Right atrium auricular region (tissue), 2 donors: ENCODE measurements around the gene COL2A1. TPM values are rescaled to one million over a fixed set of nuclear protein-coding genes. Genes with fewer than 3 reads are reported as not detected.
A peak's percentile ranks its signal among the peaks of the same experiment; 100 is the strongest.

ENCODE experiments used
- DNase-seq: peaks from one replicate; pipeline ENCODE4 v3.0.0-alpha.2; 2019; ENCODE audit warnings: low spot score
- H3K27ac ChIP-seq, 2 donors: fragments of 200-600 bp; sonication (generic); 1 replicate in 1 of 2; 2 replicates in 1 of 2; pipeline ENCODE4 v1.5.1; 2016 to 2019
- H3K27me3 ChIP-seq, 2 donors: fragments of 200-600 bp; sonication (generic); one replicate each; pipeline versions ENCODE4 v1.5.1 to v1.6.0; 2017 to 2019
- H3K36me3 ChIP-seq: fragments of 200-600 bp; sonication (generic); one replicate; pipeline ENCODE4 v1.5.1; 2016
- H3K4me1 ChIP-seq, 2 donors: fragments of 200-600 bp; sonication (generic); one replicate each; pipeline versions ENCODE4 v1.5.1 to v1.6.0; 2017 to 2019
- H3K4me3 ChIP-seq, 2 donors: fragments of 200-600 bp; sonication (generic); 1 replicate in 1 of 2; 2 replicates in 1 of 2; pipeline ENCODE4 v1.5.1; 2017 to 2019; ENCODE audit warnings: mild to moderate bottlenecking in 1 of 2, moderate library complexity in 1 of 2
- H3K9me3 ChIP-seq, 2 donors: fragments of 200-600 bp; sonication (generic); one replicate each; pipeline ENCODE4 v1.5.1; 2019
- CTCF ChIP-seq, 2 donors: fragments of 200-600 bp; sonication (generic); IDR thresholded peaks; one replicate each; pipeline ENCODE4 v1.5.1; 2019; ENCODE audit warnings: antibody characterized with exemption in 2 of 2
- total RNA-seq, 2 donors: library from RNA; depleted of rRNA; stranded (reverse); fragments of >200 nt; gene quantifications; one replicate each; pipeline ENCODE4 v1.1.0, GENCODE V29; 2016

COL2A1 gene
- total RNA-seq, 2 donors from 2014 or later: not detected

- H3K4me3 ChIP-seq: no peak overlapping the region
- H3K27ac ChIP-seq: no peak overlapping the region
- TF ChIP-seq CTCF (IDR thresholded peaks at IDR 0.05): no peak
- no peak for DNase-seq
- no peaks in the 10 kb centered on the region for H3K36me3 ChIP-seq
- H3K4me1 ChIP-seq: no peaks in the 10 kb centered on the region
- no peaks in the 10 kb centered on the region for H3K27me3 ChIP-seq
- H3K9me3 ChIP-seq: no peaks in the 10 kb centered on the region
Measured at GRCh38 chr12:48034835-48035805, 30.8 kb upstream of the COL2A1 start.

GRCh38 chr12:48033451-48033850 is 29.2 kb upstream of the COL2A1 start:
- Histone ChIP-seq H3K27ac (no peak overlapping the region), H3K36me3 (no peaks in the 10 kb centered on the region), H3K27me3 (no peaks in the 10 kb centered on the region), H3K4me1 (peaks cover 0 to 8% of the 10 kb centered on the region in 2 donors), H3K9me3 (no peaks in the 10 kb centered on the region), H3K4me3 (no peak overlapping the region)
- DNase-seq: no peak
- TF ChIP-seq CTCF (IDR thresholded peaks at IDR 0.05): no peak

- DNase-seq: no peak
- Histone ChIP-seq H3K4me3 (no peak overlapping the region), H3K36me3 (no peaks in the 10 kb centered on the region), H3K9me3 (no peaks in the 10 kb centered on the region), H3K4me1 (peaks cover 0 to 8% of the 10 kb centered on the region in 2 donors), H3K27me3 (no peaks in the 10 kb centered on the region), H3K27ac (no peak overlapping the region)
- TF ChIP-seq CTCF (IDR thresholded peaks at IDR 0.05): no peak
Measured at GRCh38 chr12:48032597-48032996, 28.3 kb upstream of the COL2A1 start.

GRCh38 chr12:48031135-48031960 is 27.1 kb upstream of the COL2A1 start:
- Histone ChIP-seq H3K27ac (no peak overlapping the region), H3K27me3 (no peaks in the 10 kb centered on the region), H3K4me3 (no peak overlapping the region), H3K4me1 (peaks cover 0 to 8% of the 10 kb centered on the region in 2 donors), H3K9me3 (no peaks in the 10 kb centered on the region), H3K36me3 (no peaks in the 10 kb centered on the region)
- DNase-seq: no peak
- TF ChIP-seq CTCF (IDR thresholded peaks at IDR 0.05): no peak

- H3K4me3 ChIP-seq: no peak overlapping the region
- H3K27ac ChIP-seq: no peak overlapping the region
- peak in 1 of 2 donors; percentile 31 for TF ChIP-seq CTCF (IDR thresholded peaks at IDR 0.05)
Measured at GRCh38 chr12:48030173-48030650, 25.9 kb upstream of the COL2A1 start.

More at GRCh38 chr12:48030173-48030650, 25.9 kb upstream of the COL2A1 start:
- Histone ChIP-seq H3K36me3 (no peaks in the 10 kb centered on the region), H3K4me1 (peaks cover 0 to 8% of the 10 kb centered on the region in 2 donors), H3K9me3 (no peaks in the 10 kb centered on the region), H3K27me3 (no peaks in the 10 kb centered on the region)
- no peak for DNase-seq
